MV-4-11 (cell line): ENCODE measurements around the gene UBE2N.

Source experiments
- DNase-seq: peaks from one replicate; lab custom pipeline; 2025; lab: John Stamatoyannopoulos, UW

The UBE2N gene, protein sequence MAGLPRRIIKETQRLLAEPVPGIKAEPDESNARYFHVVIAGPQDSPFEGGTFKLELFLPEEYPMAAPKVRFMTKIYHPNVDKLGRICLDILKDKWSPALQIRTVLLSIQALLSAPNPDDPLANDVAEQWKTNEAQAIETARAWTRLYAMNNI

DNA sequence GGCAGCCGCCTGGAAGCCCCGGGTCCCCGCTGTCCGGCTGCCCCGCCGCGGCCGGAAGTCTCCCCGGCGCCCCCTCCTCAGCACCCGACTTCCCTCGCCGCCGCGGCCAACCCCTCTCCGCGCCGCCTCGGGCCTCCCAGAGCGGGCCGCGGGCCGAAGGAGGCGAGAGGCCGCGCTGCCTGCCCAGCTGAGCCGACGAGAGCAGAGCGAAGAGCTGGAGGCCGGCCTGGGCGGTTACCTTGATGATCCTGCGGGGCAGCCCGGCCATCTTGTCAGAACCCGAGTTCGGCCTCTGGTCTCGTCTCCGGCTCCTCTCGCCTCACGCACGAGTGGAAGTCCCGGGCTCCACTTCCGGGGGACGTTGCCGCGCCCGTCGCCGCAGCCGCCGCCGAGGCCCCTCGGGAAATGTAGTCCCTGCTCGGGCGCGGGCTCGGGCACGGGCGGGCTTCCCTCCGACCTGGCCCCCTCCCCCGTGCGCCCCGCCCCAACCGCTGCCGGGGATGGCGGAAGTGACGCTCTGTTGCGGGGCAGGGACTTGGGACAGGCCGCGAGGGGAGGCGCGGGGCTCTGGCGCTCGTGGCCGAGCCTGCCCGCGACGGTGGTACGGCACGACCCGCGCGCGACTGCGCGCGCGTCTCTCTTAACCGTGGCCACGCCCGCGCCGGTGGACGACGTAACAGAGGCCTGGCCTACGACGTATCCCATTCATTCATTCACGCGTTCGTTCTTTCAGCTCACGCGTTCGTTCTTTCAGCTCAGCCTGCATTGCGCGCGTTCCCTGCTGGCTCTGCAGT, at the start of gene UBE2N:
TSS of gene UBE2N (minus strand) at position 331 of the 794 bp plus-strand sequence. CDS start at position 268, 63 bp downstream.
- peak; percentile 92 for DNase-seq

DNA sequence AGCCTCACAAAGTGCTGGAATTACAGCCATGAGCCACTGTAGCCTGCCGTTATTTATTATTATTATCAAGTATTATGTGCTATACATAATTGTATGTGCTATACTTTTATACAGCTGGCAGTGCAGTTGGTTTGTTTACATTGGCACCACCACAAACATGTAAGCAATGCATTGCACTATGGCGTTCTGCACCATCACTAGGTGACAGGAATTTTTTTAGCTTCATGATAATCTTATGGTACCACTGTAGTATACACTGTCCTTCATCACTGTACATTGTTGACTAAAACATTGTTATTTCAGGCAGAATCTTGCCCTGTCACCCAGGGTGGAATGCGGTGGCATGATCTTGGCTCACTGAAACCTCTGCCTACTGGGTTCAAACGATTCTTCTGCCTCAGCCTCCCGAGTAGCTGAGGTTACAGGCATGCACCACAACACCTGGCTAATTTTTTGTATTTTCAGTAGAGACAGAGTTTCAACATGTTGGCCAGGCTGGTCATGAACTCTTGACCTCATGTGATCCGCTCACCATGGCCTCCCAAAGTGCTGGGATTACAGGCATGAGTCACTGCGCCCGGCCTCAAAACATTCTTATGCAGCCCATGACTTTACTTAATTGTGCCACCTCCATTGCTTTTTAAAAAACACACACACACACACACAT, 42.7 kb upstream of the UBE2N start:
- peak; percentile 73 for DNase-seq

GRCh38 chr12:93483151-93483807, 41.5 kb upstream of the UBE2N start:
- peak; percentile 50 for DNase-seq

- no peak for DNase-seq
Measured at GRCh38 chr12:93482721-93483120, 41.0 kb upstream of the UBE2N start.

- no peak for DNase-seq
Measured at GRCh38 chr12:93476555-93476954, 34.8 kb upstream of the UBE2N start.

GRCh38 chr12:93469386-93469785, 27.6 kb upstream of the UBE2N start:
- DNase-seq: no peak

DNA sequence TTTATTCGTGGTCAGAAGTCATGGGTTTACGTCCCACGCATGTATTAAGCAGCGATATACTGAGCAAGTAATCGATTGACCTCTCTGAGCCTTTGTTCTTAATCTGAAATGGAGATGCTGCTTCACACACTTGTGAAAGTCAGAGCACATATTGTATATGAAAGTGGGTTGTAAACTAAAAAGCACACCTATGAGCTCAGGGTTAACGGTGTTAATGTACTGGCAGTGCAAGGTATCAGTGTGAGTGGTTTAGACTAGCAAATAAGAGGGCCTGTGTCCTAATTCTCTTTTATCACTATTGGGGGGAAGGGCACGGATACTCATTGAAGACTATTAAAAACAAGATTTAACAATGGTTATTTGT, 26.2 kb upstream of the UBE2N start:
- no peak for DNase-seq

DNA sequence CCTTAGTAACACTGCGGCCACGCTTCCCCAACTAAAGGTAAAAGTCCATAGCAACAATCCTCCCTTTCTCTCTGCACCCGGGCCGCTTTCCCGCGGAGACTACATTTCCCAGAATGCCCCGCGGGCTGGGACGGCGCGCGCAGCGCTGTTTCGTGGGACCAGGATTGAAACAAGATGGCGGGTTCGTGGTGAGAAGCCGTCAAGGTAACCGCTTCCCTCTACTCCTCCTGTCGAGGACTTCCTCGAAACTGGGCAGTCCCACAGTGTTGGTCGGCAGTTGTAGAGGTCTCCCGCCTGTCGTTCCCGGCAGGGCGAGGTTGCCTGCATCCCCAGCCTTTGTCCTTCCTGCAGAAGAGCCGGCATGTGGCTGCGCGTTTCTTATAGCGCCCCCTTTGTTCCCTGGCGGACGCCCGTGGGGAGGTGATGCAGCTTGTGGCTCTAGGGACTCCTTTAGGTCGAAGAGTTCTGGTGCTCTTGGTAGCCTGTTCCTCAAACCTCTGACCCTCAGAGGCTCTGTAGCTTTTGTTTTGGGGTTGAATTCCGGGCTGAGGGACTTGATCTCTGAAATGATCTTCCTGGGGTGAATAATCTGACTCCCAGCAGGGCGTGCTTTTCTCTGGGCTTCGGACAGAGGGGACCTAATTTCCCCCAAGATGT, 25.7 kb upstream of the UBE2N start, which contains the start of gene MRPL42:
TSS of gene MRPL42 (plus strand) at position 164 of the 657 bp plus-strand sequence. CDS start 1,772 bp downstream, outside the sequence.
- peak; percentile 88 for DNase-seq

- no peak for DNase-seq
Measured at GRCh38 chr12:93466625-93467350, 25.0 kb upstream of the UBE2N start.

DNA sequence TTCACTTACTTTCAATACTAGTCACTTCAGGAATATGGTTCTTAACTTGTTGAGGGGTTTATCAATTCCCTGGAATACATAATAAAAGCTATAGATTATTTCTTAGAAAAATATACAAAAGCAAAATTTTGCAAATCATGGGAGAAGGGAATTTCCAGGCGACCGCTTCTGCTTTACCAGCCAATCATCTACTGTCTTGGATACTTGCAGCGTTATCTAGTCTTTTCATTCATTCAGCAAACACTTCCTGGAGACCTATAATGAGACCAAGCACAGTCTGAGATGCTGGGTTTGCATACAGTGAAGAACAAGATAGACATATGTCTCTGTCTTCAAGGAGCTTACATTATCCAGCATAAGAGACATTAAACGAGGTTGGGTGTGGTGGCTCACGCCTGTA, 24.1 kb upstream of the UBE2N start:
- DNase-seq: no peak

- DNase-seq: peak; percentile 44
Measured at GRCh38 chr12:93461503-93461902, 19.8 kb upstream of the UBE2N start.

GRCh38 chr12:93460902-93461301, 19.2 kb upstream of the UBE2N start:
- DNase-seq: peak; percentile 48

DNA sequence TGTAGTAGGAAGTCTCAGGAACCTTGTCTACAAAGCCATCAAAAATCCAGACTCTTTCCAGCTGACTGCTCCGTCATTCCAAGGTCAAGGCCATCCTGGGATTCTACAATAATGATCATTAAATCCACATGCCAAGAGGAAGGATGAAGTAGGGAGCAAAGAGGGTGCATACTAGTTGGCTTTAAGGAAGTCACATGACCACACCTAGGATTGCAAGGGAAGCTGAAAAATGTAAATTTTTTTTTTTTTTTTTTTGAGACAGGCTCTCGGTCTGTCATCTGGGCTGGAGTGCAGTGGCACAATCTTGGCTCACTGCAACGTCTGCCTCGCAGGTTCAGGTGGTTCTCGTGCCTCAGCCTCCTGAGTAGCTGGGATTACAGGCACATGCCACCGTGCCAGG, 18.3 kb upstream of the UBE2N start:
- peak; percentile 32 for DNase-seq

DNA sequence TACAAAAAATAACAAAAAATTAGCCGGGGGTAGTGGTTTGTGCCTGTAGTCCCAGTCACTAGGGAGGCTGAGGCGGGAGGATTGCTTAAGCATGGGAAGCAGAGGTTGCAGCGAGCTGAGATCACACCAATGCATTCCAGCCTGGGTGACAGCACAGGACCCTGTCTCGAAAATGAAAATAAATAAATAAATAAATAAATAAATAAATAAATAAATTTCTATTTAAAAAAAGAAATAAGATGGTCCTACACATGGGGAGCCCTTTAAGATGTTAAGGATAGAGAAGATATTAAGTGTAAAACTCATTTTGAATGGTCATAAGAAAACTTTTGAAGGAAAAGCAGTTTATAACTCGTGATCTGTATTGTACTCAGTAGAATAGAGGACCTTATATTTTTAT, 17.4 kb upstream of the UBE2N start:
- DNase-seq: peak; percentile 18

GRCh38 chr12:93456077-93456476, 14.3 kb upstream of the UBE2N start:
- DNase-seq: no peak

DNA sequence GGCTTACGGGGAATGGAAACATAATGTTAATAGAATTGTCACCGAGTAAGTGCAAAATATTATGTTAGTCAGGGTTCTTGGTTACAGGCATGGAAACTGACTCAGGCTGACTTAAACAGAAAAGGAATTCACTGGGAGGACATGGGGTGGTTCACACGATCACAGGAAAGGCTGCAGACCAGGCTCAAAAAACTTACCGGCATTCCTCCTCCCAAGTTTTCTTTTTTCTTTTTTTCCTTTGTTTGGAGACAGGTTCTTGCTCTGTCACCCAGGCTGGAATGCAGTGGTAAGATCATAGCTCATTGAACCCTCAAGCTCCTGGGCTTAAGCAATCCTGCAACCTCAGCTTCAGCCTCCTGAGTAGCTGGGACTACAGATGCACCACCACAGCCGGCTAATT, 11.9 kb upstream of the UBE2N start:
- DNase-seq: no peak

DNA sequence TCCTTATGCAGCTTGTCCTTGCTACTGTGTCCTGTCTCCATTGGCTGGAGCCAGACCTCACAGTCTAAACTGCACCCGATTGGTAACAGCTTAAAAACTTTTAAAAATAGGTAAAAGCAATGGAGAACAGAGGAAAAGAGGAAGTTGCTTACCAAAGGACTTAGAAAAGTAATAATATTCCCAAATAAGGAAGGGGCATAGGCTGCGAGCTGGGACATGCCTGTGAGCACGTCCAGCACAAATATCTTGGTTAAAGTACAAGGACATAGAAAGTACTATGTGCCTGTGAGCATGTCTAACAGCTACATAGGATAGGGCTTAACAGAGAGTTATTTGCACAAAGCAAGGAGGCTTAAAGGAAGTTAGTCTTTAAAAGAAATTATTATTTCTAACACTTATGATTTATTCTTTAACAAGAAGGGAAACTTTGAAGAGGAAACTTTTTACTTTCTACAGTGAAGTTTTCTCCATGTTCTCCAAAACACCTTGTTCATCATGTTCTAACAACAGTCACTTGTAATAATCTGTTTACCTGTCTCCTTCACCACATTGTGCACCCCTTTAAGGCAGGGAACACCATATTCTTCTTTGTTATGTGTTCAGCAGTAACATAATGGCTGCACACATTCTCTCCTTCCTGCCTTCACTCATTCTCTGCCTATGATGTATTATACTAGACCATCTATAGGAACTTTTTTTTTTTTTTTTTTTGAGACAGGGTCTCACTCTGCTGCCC, 9.8 kb upstream of the UBE2N start:
- DNase-seq: peak; percentile 11

DNA sequence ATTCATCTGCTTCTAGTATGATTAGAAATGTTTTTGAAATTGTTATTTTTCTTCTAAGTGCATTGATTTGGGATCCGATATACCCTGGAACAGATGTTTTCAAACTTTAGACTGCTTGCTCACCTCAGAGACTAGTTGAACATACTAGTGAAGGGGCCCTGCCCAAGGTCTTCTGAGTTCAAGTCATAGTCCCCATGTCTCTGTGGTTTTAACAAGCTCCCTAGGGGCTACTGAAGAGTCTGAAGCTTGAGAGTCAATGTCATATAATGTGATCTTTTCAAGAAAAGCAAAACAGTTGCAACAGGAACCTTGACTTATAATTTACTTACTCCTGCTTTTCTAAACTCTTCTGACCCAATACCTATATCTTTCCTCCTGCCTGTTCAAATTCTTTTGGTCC, 7.5 kb upstream of the UBE2N start:
- DNase-seq: no peak

DNA sequence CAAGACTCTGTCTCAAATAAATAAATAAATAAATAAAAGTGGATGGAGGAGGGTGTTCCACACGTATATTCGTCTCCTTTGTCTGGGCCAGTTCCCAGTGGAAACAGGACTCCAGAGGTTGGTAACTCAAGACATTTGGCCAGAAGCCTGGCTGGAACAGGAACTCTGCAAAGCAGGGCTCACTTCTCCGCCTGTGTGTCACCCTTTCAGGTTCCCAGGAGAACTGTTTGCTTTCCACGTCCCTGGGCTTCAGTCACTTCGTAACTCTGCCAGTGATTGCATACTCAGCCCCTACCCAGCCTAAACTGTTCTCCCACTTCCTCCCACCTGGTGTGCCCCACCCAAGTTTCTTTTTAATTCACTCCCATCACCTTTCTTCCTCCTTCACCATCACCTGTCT, 7.0 kb upstream of the UBE2N start:
- no peak for DNase-seq

DNA sequence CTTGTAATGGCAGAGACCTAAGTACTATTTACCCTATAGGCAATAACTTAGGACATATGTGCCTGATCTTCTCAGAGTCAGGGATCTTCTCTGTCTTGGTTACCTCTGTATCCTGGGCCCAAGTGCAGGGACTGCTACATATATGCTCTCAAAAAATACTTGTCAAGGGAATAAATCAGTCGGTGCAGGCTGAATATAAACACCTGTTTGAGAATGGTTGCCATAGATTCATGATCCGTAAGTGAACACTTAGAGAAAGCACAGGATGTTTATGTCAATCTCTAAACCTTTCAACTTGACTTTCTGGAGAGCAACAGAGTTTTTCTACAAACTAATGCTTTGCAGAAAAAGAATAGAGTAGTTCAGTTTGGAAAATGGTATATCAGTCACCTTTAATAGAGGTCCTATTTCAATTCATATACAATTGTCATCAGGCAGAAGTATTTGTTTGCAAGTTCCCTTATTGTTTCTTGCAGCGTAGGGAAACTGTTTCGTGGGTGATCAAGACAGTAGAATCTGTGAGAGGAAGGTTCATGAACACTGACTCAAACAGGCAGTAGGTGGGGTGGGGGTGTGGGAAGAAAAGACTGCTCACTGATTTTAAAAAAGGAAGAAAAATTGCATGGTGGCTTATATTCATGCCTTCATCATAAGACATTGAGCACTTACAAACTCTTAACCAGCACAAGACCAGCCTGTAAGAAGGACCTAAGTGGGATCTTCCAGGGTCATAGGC, 6.0 kb upstream of the UBE2N start:
- DNase-seq: no peak
